PC-9 (cell line): Measurements from ENCODE around the gene IRGC. TPM values are rescaled to one million over a fixed set of nuclear protein-coding genes. Genes with fewer than 3 reads are reported as not detected.

Experiments
- BruUV-seq: library from RNA; stranded (reverse); fragments of 400-500 nt; replicated peaks from 2 replicates; lab custom pipeline; 2021; lab: Mats Ljungman, UMichigan
- CTCF ChIA-PET: fragments of 300-600 bp; sonication (Branson Sonifier 250); formaldehyde crosslinking; loops from one replicate; lab custom pipeline; 2022; ENCODE audit warnings: antibody characterized with exemption; lab: Charles Lee
- POLR2A ChIA-PET: fragments of 300-600 bp; sonication (Branson Sonifier 250); formaldehyde crosslinking; loops from one replicate; lab custom pipeline; 2022; ENCODE audit warnings: antibody characterized with exemption; ENCODE audit not compliant: unreplicated experiment; lab: Charles Lee
- DNase-seq, 2 experiments: peaks; one replicate each; pipeline versions ENCODE4 v3.0.0 to v3.0.0-alpha.2; 2015 to 2022; ENCODE audit warnings: mixed read lengths in 1 of 2
- H2AFZ ChIP-seq: fragments of 200-600 bp; sonication (generic); 2 replicates; pipeline ENCODE4 v1.8.1; 2017; ENCODE audit warnings: antibody characterized with exemption
- H3F3A ChIP-seq: fragments of 200-600 bp; sonication (generic); 2 replicates; pipeline ENCODE4 v1.8.1; 2017; ENCODE audit warnings: antibody characterized with exemption, mild to moderate bottlenecking, low read depth; ENCODE audit not compliant: insufficient read depth
- H3K27ac ChIP-seq: fragments of 200-600 bp; sonication (generic); 2 replicates; pipeline ENCODE4 v1.6.1; 2016; ENCODE audit warnings: mixed run types
- H3K27me3 ChIP-seq: fragments of 200-600 bp; sonication (generic); 2 replicates; pipeline ENCODE4 v1.6.1; 2016; ENCODE audit warnings: low read depth, mixed run types; ENCODE audit not compliant: insufficient read depth
- H3K36me3 ChIP-seq: fragments of 200-600 bp; sonication (generic); 2 replicates; pipeline ENCODE4 v1.6.1; 2016; ENCODE audit warnings: low read depth, mixed run types
- H3K4me1 ChIP-seq: fragments of 200-600 bp; sonication (generic); replicated peaks from 2 replicates; pipeline ENCODE4 v1.6.1; 2016; ENCODE audit warnings: mixed run types; ENCODE audit not compliant: insufficient read depth
- H3K4me2 ChIP-seq: fragments of 200-600 bp; sonication (generic); 2 replicates; pipeline ENCODE4 v1.6.1; 2017; ENCODE audit warnings: mixed run types
- H3K4me3 ChIP-seq: fragments of 200-600 bp; sonication (generic); 2 replicates; pipeline ENCODE4 v1.6.1; 2016; ENCODE audit warnings: mixed run types
- H3K79me2 ChIP-seq: fragments of 200-600 bp; sonication (generic); 2 replicates; pipeline ENCODE4 v1.6.1; 2017; ENCODE audit warnings: low read depth, mixed run types
- H3K9me2 ChIP-seq: fragments of 200-600 bp; sonication (generic); 2 replicates; pipeline ENCODE4 v1.8.1; 2017; ENCODE audit warnings: mild to moderate bottlenecking; ENCODE audit not compliant: insufficient read depth
- H3K9me3 ChIP-seq: fragments of 200-600 bp; sonication (generic); 2 replicates; pipeline ENCODE4 v1.8.1; 2016; ENCODE audit warnings: low read depth; ENCODE audit not compliant: insufficient read depth
- H4K20me1 ChIP-seq: fragments of 200-600 bp; sonication (generic); 2 replicates; pipeline ENCODE4 v1.8.1; 2017; ENCODE audit not compliant: insufficient read depth
- CTCF ChIP-seq: fragments of 200-600 bp; sonication (generic); conservative IDR thresholded peaks from 2 replicates; pipeline ENCODE4 v1.6.1; 2017; ENCODE audit warnings: mixed run types, antibody characterized with exemption, mild to moderate bottlenecking, moderate library complexity
- EZH2 ChIP-seq: fragments of 200-600 bp; sonication (generic); IDR thresholded peaks from 2 replicates; pipeline ENCODE4 v1.8.0; 2017; ENCODE audit warnings: antibody characterized with exemption, low read depth
- intact Hi-C: fragments of 100-400 bp; cut with micrococcal nuclease; formaldehyde crosslinking; loops from one replicate; pipeline ENCODE4 v1.10.0; 2022; ENCODE audit not compliant: unreplicated experiment
- total RNA-seq: library from RNA; stranded (reverse); gene quantifications from 2 replicates; pipeline ENCODE4 v1.2.3, GENCODE V29; 2021

IRGC gene
- total RNA-seq, 1 experiment from 2014 or later, result not detected

GRCh38 chr19:43668406-43669109 lies 47.3 kb upstream of the IRGC start:
- peak; percentile 97 to 99 for DNase-seq
- H3K27ac ChIP-seq, result peak overlapping the region; percentile 86
- ChIA-PET POLR2A (interaction anchor here (0.5 to 1.3 kb wide), 31 partner anchors 12 to 1422 kb away, joined by 3 to 35 read pairs (median 6); partner anchors contain the start of genes IRGQ, SMG9, ZNF575 and ZNF576), CTCF (interaction anchor here (0.6 to 1.6 kb wide), 21 partner anchors 16 to 1962 kb away, joined by 3 to 8 read pairs (median 3); partner anchors contain the start of genes KCNN4 and ZNF575)
- peaks cover 24% of the 10 kb centered on the region for H4K20me1 ChIP-seq
- H3F3A ChIP-seq, result peaks cover 34% of the 10 kb centered on the region
- no peaks in the 10 kb centered on the region for H3K9me2 ChIP-seq
- TF ChIP-seq CTCF, result no peak
- TF ChIP-seq EZH2, result no peak
- H3K4me3 ChIP-seq, result peak overlapping the region; percentile 92
- H3K79me2 ChIP-seq, result peaks cover 28% of the 10 kb centered on the region
- peaks cover 31% of the 10 kb centered on the region for H3K4me1 ChIP-seq
- H3K4me2 ChIP-seq, result peak overlapping the region; percentile 77
- H3K9me3 ChIP-seq, result no peaks in the 10 kb centered on the region
- peak overlapping the region; percentile 78 for H2AFZ ChIP-seq
- H3K27me3 ChIP-seq, result no peaks in the 10 kb centered on the region
- intact Hi-C loops, result loop anchor here (1.0 to 2.0 kb wide), 3 partner anchors 18 to 117 kb away; no protein-coding TSS in a partner anchor
- BruUV-seq, result no TSS peak
- H3K36me3 ChIP-seq, result peaks cover 21% of the 10 kb centered on the region

- intact Hi-C loops, result no loop called here
- Histone ChIP-seq H3K4me3 (no peak overlapping the region), H3K27me3 (no peaks in the 10 kb centered on the region), H3K36me3 (peaks cover 2% of the 10 kb centered on the region; the same call in 1 of the 2 replicates), H3K9me3 (no peaks in the 10 kb centered on the region), H4K20me1 (peaks cover 9% of the 10 kb centered on the region), H3K79me2 (peaks cover 25% of the 10 kb centered on the region), H3K9me2 (no peaks in the 10 kb centered on the region), H3F3A (peaks cover 64% of the 10 kb centered on the region), H3K27ac (peak overlapping the region; percentile 49), H2AFZ (no peak overlapping the region), H3K4me1 (peaks cover 55% of the 10 kb centered on the region), H3K4me2 (peak overlapping the region; percentile 46)
- peak in 1 of 2 experiments; percentile 14 for DNase-seq
- no peak for TF ChIP-seq EZH2
- CTCF ChIA-PET, result interaction anchor here (0.6 kb wide), 1 partner anchor 408 kb away, joined by 10 read pairs; no protein-coding TSS in a partner anchor
- no TSS peak for BruUV-seq
- POLR2A ChIA-PET, result interaction anchor here (0.7 kb wide), 1 partner anchor 29 kb away, joined by 4 read pairs; no protein-coding TSS in a partner anchor
These were observed 43.7 kb upstream of the IRGC start for GRCh38 chr19:43672061-43672679.

- CTCF ChIA-PET, result interaction anchor here (0.7 kb wide), 1 partner anchor 66 kb away, joined by 4 read pairs; no protein-coding TSS in a partner anchor
- TF ChIP-seq EZH2 (no peak), CTCF (no peak)
- BruUV-seq, result no TSS peak
These were observed 42.2 kb upstream of the IRGC start for GRCh38 chr19:43673637-43674036.

More at GRCh38 chr19:43673637-43674036, 42.2 kb upstream of the IRGC start:
- no peak overlapping the region for H3K4me3 ChIP-seq
- H3K4me2 ChIP-seq, result no peak overlapping the region
- no peaks in the 10 kb centered on the region for H3K27me3 ChIP-seq
- POLR2A ChIA-PET, result no interaction called here
- no peaks in the 10 kb centered on the region for H3K36me3 ChIP-seq
- H3K4me1 ChIP-seq, result peaks cover 48% of the 10 kb centered on the region
- H3K9me3 ChIP-seq, result no peaks in the 10 kb centered on the region
- H4K20me1 ChIP-seq, result no peaks in the 10 kb centered on the region
- no peaks in the 10 kb centered on the region for H3K9me2 ChIP-seq
- no peak overlapping the region for H3K27ac ChIP-seq
- DNase-seq, result no peak
- H3K79me2 ChIP-seq, result peaks cover 15% of the 10 kb centered on the region
- no peak overlapping the region for H2AFZ ChIP-seq
- intact Hi-C loops, result no loop called here
- H3F3A ChIP-seq, result peaks cover 62% of the 10 kb centered on the region
